ENCODE results near the gene ZNF710.
"Not testable (repeated sequence)": the region's sequence is repeated elsewhere in the genome, so short reads cannot be mapped to it uniquely, and the experiment has no call there.

GRCh38 chr15:90108038-90108437 lies 106.9 kb downstream of the ZNF710 start:
- TF ChIP-seq POLR2A (IDR thresholded peaks at IDR 0.05; ENCODE audit: low read depth, low read length); POLR2AphosphoS5 (IDR thresholded peaks at IDR 0.05; ENCODE audit: low read depth, low read length); TAF1 (IDR thresholded peaks at IDR 0.05; ENCODE audit: low read depth, low read length); SPI1 (IDR thresholded peaks at IDR 0.05; ENCODE audit: low read depth, low read length); PAX5 (IDR thresholded peaks at IDR 0.05; ENCODE audit: insufficient read depth, low read length, severe bottlenecking): not testable (repeated sequence)
